KOPT-K1 (cell line): ENCODE measurements around the gene SOX9.

ENCODE experiments used
- H3K27ac ChIP-seq: fragments of 200-600 bp; sonication (generic); 2 replicates; pipeline ENCODE4 v1.5.1; 2016; ENCODE audit warnings: antibody characterized with exemption, mild to moderate bottlenecking, low read depth, low read length; ENCODE audit not compliant: poor library complexity, severe bottlenecking
- H3K36me3 ChIP-seq: fragments of 200-600 bp; sonication (generic); 2 replicates; pipeline ENCODE4 v1.5.1; 2017; ENCODE audit warnings: antibody characterized with exemption, mild to moderate bottlenecking, low read length, moderate library complexity; ENCODE audit not compliant: insufficient read depth
- H3K9me3 ChIP-seq: fragments of 200-600 bp; sonication (generic); 2 replicates; pipeline ENCODE4 v1.5.1; 2017; ENCODE audit warnings: antibody characterized with exemption, low read length, mild to moderate bottlenecking; ENCODE audit not compliant: insufficient read depth, poor library complexity, severe bottlenecking

The SOX9 gene

DNA sequence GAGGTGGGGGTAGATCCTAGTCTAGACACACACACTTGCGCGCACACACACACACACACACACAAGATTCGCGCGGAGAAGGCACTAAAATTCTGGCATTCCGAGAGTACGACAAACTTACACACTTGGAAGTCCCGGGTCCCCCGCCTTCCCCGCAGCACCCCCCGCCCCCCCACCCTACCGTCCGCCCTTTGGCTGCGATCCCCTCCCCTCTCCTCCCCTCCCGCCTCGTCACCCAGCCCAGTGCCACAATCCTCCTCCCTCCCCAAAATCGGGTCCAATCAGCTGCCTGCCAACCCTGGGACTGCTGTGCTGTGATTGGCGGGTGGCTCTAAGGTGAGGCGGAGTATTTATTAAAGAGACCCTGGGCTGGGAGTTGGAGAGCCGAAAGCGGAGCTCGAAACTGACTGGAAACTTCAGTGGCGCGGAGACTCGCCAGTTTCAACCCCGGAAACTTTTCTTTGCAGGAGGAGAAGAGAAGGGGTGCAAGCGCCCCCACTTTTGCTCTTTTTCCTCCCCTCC is at the start of gene SOX9:
SOX9 (plus strand) TSS at position 379 of the 522 bp plus-strand sequence. CDS start 372 bp downstream, outside the sequence.
- Histone ChIP-seq H3K9me3 (no peaks in the 10 kb centered on the region), H3K27ac (no peak within 1 kb of the TSS), H3K36me3 (no peaks in the 10 kb centered on the region)

DNA sequence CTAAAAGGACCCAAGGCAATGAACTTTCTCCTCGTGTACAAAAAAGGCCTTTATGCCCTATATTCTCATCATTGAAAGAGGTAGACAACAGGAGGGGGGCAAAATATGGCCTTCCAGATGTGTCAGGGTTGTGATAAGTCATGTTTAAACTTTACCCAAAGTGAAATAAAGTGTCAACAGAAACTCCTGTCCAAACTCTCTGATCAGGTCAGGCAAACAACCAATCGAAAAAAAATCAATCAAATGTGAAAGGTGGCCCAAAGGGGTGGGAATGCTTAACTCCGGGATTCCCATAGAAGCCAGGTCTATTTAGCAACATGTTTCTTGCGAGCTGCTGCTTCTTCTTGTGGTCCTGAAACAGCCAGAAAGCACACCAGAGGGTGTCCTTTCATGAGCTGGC is 49.5 kb upstream of the SOX9 start:
- Histone ChIP-seq H3K27ac (no peak overlapping the region), H3K9me3 (no peaks in the 10 kb centered on the region), H3K36me3 (no peaks in the 10 kb centered on the region)

DNA sequence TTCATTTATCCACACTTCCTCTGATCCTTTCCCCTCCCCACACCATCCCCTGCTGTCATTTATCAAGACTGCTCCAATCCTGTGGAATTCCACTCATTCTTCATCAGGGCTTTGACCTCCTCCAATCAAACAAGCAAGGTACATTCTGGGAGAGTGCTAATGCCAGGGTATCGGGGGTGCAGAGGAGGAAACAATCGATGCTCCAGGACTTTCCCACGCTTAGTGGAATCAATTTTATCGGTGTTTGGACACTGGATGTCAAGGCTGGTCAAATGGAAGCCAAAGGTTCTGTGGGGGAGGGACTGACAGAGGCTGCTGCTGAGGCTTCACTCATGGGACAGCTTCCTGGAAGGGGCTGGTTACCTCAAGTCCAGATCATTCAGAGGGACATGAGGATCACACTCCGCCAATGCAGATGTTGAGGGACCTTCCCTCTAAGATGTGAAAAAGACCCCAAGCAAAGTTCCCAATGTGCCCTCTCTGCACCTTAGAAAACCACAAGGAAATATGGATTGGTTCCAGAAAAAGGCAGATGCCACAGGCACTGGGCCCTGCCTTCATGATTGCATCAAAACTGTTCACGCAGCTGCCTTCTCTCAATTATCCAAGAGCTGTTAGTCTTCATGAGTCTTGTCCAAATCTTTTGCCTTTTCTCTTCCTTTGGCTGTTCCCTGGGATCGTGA is 44.7 kb upstream of the SOX9 start:
- Histone ChIP-seq H3K9me3 (no peaks in the 10 kb centered on the region), H3K36me3 (no peaks in the 10 kb centered on the region), H3K27ac (no peak overlapping the region)

- Histone ChIP-seq H3K9me3 (no peaks in the 10 kb centered on the region), H3K36me3 (no peaks in the 10 kb centered on the region), H3K27ac (no peak overlapping the region)
Measured at GRCh38 chr17:72076678-72077030, 44.2 kb upstream of the SOX9 start.

DNA sequence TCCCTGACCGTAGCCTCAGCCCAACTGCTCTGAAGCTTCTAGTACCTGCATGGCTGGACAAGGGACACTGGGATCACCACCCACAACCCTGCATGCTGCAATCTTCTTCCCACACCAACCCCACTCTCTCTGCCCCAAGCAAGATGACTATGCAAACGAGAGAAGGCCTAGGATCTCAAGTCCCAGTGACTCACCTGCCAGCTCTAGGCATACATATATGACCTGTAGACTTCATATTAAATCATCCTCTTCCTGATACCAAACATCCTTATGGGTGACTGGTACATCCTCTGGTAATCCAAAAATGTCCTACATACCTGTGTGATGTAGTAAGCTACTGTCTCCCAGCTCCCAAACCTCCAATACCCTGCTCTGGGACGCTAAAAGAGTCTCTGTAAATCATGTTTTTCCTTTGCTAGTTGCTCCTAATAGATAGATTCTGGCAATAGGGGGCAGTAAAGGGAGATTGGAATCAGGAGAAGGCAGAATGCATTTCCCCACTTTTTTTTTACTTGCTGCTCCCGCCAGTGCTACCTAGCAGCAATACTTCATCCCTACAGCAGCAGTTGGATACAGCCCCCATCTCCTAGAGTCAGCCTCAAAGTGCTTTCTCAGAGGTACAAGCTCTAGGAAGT is 43.4 kb upstream of the SOX9 start:
- H3K9me3 ChIP-seq = no peaks in the 10 kb centered on the region

DNA sequence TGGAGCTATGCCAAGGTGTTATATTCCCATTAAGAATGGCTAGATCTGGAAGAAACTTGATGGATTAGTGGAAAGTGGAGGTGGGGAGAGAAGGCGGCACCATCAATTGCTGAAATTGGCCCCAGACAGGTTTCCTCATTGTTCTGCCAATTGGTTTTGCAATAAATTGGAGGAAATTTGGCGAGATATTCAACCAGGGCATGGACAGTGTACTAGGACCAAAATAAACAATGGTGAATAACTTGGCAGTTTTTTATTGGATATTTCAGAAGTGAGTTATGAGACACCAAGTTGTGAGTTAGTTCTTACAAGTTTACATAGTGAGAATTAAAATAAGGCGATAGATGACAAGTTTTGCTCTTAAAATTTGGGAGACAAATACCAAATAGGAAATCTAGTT is 41.1 kb upstream of the SOX9 start:
- no peaks in the 10 kb centered on the region for H3K9me3 ChIP-seq
- H3K36me3 ChIP-seq = no peaks in the 10 kb centered on the region
- H3K27ac ChIP-seq = no peak overlapping the region

More for the DNA sequence above, 43.4 kb upstream of the SOX9 start:
- H3K36me3 ChIP-seq = no peaks in the 10 kb centered on the region
- H3K27ac ChIP-seq = no peak overlapping the region

DNA sequence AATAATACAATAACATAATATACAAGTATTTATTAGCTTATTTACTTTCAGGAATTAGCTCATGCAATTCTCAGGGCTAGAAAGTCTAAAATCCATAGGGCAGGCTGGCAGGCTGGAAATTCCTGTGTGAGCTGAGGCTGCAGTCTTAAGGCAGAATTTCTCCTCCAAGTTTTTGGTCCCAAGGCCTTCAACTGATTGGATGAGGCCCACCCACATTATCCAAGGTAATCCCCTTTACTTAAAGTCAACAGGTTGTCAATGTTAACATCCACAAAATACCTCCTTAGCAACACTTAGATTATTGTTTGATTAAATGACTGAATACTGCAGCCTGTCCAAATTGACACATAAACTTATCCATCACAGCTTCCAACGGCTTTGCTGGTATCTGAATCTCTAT is 32.9 kb upstream of the SOX9 start:
- no peaks in the 10 kb centered on the region for H3K36me3 ChIP-seq
- no peak overlapping the region for H3K27ac ChIP-seq
- peaks cover 15% of the 10 kb centered on the region for H3K9me3 ChIP-seq

GRCh38 chr17:72089453-72089987 is 31.3 kb upstream of the SOX9 start:
- Histone ChIP-seq H3K36me3 (no peaks in the 10 kb centered on the region), H3K9me3 (peaks cover 15% of the 10 kb centered on the region), H3K27ac (no peak overlapping the region)

GRCh38 chr17:72090108-72090507 is 30.7 kb upstream of the SOX9 start:
- Histone ChIP-seq H3K27ac (no peak overlapping the region), H3K36me3 (no peaks in the 10 kb centered on the region), H3K9me3 (peaks cover 15% of the 10 kb centered on the region)

DNA sequence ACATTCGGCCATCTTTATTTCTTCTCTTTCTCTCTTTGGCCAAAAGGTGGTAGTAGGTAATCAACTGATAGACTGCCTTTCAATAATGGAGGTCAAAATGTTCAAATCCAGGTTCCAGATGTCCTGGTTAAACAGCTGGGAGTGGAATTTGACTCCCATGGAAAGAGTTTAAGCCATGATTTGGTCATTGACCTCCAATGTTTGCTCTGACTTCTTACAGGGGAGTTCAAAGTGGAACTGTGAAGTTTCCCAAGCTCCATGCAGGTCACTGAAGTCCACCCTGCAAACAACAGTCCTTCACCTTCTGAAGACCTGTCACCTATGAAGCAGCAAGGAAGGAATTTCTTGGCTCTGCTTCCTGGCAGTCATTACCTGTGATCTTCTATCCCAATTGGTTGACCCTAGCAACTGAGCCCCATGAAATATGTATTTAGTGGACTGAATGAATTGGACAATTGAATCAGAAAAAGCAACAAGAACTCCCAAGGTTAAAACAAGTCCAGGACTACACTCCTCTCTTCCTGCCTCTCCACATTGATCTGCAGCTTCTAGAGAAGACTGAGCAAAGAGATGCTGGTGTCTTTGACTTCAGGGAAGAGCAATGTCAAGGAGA is 28.0 kb upstream of the SOX9 start:
- no peak overlapping the region for H3K27ac ChIP-seq

DNA sequence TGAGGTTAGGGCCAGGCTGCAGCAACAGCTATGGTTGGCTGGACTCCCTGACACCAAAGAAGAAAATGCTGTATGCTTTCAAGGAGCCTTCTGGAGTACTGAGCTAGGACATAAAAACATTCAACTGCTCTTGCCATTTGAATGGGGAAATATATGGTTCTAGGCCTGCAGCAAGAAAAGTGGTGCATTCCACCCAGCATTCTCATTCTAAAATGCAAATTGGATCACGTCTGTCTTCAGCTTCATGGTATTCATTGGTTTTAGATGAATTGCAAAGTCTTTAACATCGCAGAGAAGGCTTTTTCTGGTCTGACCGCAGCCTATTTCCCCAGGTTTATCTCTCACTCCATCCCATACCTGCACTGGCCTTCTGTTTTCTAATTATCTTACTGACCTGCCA is 27.1 kb upstream of the SOX9 start:
- Histone ChIP-seq H3K9me3 (peaks cover 27% of the 10 kb centered on the region), H3K27ac (no peak overlapping the region), H3K36me3 (no peaks in the 10 kb centered on the region)

More for the DNA sequence above, 28.0 kb upstream of the SOX9 start:
- Histone ChIP-seq H3K9me3 (peaks cover 18% of the 10 kb centered on the region), H3K36me3 (no peaks in the 10 kb centered on the region)

- Histone ChIP-seq H3K36me3 (no peaks in the 10 kb centered on the region), H3K27ac (no peak overlapping the region), H3K9me3 (peaks cover 27% of the 10 kb centered on the region)
Measured at GRCh38 chr17:72095316-72095715, 25.5 kb upstream of the SOX9 start.

- peaks cover 12% of the 10 kb centered on the region for H3K9me3 ChIP-seq
- H3K27ac ChIP-seq = no peak overlapping the region
- H3K36me3 ChIP-seq = no peaks in the 10 kb centered on the region
Measured at GRCh38 chr17:72097144-72097543, 23.7 kb upstream of the SOX9 start.

DNA sequence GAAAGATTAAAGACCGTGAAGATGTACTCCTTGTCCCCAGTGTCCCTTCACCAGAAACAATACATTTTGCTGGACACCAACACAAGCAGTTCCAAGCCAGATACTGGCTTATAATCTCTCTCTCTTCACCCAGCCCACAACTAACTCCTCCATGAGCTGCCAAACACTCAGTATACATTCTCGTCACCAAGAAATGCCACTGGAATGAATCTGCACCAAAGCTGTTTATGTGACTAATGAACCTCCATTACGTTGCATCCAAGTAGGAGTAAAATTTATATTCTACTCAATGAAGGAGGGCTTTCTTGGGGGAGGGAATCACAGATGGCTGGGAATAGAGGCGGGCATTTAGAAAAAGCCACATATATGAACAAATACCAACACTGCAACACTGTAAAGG is 20.9 kb upstream of the SOX9 start:
- Histone ChIP-seq H3K9me3 (peaks cover 12% of the 10 kb centered on the region), H3K27ac (no peak overlapping the region), H3K36me3 (no peaks in the 10 kb centered on the region)

DNA sequence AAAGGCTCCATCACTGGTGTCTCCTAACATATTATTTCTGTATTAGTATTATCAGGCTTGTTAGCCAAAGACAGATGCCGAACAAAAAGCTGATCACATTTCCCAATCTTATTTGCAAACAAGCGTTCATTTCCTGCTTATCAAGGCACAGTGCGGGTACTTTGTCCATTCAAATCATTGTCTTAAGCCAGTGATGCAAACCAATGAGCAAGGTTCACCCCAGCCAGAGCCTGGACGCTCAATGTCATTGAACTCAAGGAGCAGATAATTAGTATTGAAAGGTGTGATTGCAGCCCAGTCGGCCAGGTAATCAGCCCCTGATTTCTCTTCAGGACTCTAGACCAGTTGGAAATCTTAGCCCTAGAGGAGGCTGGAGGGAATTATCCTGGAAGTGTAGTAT is 20.4 kb upstream of the SOX9 start:
- H3K27ac ChIP-seq = no peak overlapping the region
- H3K9me3 ChIP-seq = peaks cover 12% of the 10 kb centered on the region
- no peaks in the 10 kb centered on the region for H3K36me3 ChIP-seq
